ENCODE data around the gene IQUB.

- no peak for TF ChIP-seq CTCF (IDR thresholded peaks at IDR 0.05)
- TF ChIP-seq EZH2 (IDR thresholded peaks at IDR 0.05; ENCODE audit: borderline replicate concordance, insufficient read depth, low read depth, low read length, poor library complexity, severe bottlenecking), result no peak
These were observed 18.8 kb upstream of the IQUB start for GRCh38 chr7:123553159-123553558.

All from B cell (primary cell).